Keratinocyte (primary cell): ENCODE results near the gene ADI1.

Experiments used
- EZH2 ChIP-seq: IDR thresholded peaks from one replicate; pipeline ENCODE4 v1.6.1; 2012; ENCODE audit warnings: inconsistent platforms, mild to moderate bottlenecking, low read length, moderate library complexity
- TF ChIP-seq, protein P1 (sequence below), 3 experiments: IDR thresholded peaks in 1 of 3; conservative IDR thresholded peaks in 1 of 3; optimal IDR thresholded peaks in 1 of 3; 2 replicates in 2 of 3; 3 replicates in 1 of 3; pipeline versions ENCODE3 to v1.5.1; 2011; ENCODE audit warnings: low read length in 3 of 3, mild to moderate bottlenecking in 3 of 3, moderate library complexity in 2 of 3, control low read depth in 1 of 3, inconsistent platforms in 1 of 3; ENCODE audit not compliant: insufficient read depth in 2 of 3; ENCODE audit errors: extremely low read depth in 1 of 3

- TF ChIP-seq, protein P1, sequence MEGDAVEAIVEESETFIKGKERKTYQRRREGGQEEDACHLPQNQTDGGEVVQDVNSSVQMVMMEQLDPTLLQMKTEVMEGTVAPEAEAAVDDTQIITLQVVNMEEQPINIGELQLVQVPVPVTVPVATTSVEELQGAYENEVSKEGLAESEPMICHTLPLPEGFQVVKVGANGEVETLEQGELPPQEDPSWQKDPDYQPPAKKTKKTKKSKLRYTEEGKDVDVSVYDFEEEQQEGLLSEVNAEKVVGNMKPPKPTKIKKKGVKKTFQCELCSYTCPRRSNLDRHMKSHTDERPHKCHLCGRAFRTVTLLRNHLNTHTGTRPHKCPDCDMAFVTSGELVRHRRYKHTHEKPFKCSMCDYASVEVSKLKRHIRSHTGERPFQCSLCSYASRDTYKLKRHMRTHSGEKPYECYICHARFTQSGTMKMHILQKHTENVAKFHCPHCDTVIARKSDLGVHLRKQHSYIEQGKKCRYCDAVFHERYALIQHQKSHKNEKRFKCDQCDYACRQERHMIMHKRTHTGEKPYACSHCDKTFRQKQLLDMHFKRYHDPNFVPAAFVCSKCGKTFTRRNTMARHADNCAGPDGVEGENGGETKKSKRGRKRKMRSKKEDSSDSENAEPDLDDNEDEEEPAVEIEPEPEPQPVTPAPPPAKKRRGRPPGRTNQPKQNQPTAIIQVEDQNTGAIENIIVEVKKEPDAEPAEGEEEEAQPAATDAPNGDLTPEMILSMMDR (optimal IDR thresholded peaks at IDR 0.05 in 1 of 3, IDR thresholded peaks at IDR 0.05 in 1 of 3, conservative IDR thresholded peaks at IDR 0.05 in 1 of 3; ENCODE audit: extremely low read depth in 1 of 3, insufficient read depth in 2 of 3, low read length in 3 of 3) = no peak
- no peak for TF ChIP-seq EZH2
Measured at GRCh38 chr2:3565117-3565516, 45.8 kb upstream of the ADI1 start.
